K562 (cell line): ENCODE measurements around the gene NRG2. TPM values are rescaled to one million over a fixed set of nuclear protein-coding genes. Genes with fewer than 3 reads are reported as not detected.

Experiments used
- ATAC-seq: fragments of 200-7000 bp; cut with Tn5 transposase; 3 replicates; pipeline ENCODE4 v1.9.1; 2020; ENCODE audit warnings: moderate library complexity
- BruUV-seq: library from RNA; stranded (reverse); fragments of 400-500 nt; replicated peaks from 2 replicates; lab custom pipeline; 2021; lab: Mats Ljungman, UMichigan
- CTCF ChIA-PET: fragments of 300-600 bp; formaldehyde crosslinking; extraction: SDS; loops from one replicate; lab custom pipeline; 2021; ENCODE audit warnings: low intra/inter-chr PET ratio; lab: Yijun Ruan, JAX
- POLR2A ChIA-PET: fragments of 300-600, 350-650 bp; sonication (Branson Sonifier 250); formaldehyde crosslinking; extraction: SDS; loops from one replicate; lab custom pipeline; 2021; ENCODE audit warnings: antibody characterized with exemption, inconsistent platforms; lab: Yijun Ruan, JAX
- DNase-seq, 4 experiments: peaks; one replicate each; pipeline versions ENCODE4 v3.0.0 to v3.0.0-alpha.2; 2011 to 2018; ENCODE audit warnings: low spot score in 3 of 4, mixed read lengths in 3 of 4; ENCODE audit errors: extremely low read depth in 1 of 4
- FAIRE-seq: peaks from 2 replicates; lab custom pipeline; 2011; peaks lifted over from hg19 to GRCh38; lab: Jason Lieb, UNC
- H2AFZ ChIP-seq: 2 replicates; pipeline ENCODE4 v1.6.0; 2011; ENCODE audit warnings: low read depth, low read length, control low read depth, inconsistent platforms
- H3K27ac ChIP-seq: fragments of 200-600 bp; 3 replicates; pipeline ENCODE4 v1.8.0; 2011; ENCODE audit warnings: low read depth, mild to moderate bottlenecking, control low read depth, inconsistent platforms, low read length, moderate library complexity, mixed read lengths; ENCODE audit errors: extremely low read depth
- H3K27me3 ChIP-seq, 2 experiments: fragments of 300-600 bp in 1 of 2; 2 replicates in 1 of 2; 3 replicates in 1 of 2; pipeline versions ENCODE4 v1.6.0 to v1.8.0; 2011; ENCODE audit warnings: inconsistent platforms in 2 of 2, low read length in 2 of 2, mild to moderate bottlenecking in 1 of 2, mixed read lengths in 1 of 2, moderate library complexity in 1 of 2; ENCODE audit not compliant: control insufficient read depth in 2 of 2, insufficient read depth in 2 of 2
- H3K36me3 ChIP-seq: fragments of 300-600 bp; 3 replicates; pipeline ENCODE4 v1.8.0; 2011; ENCODE audit warnings: mild to moderate bottlenecking, low read length, inconsistent platforms; ENCODE audit not compliant: control insufficient read depth, insufficient read depth
- H3K4me1 ChIP-seq, 2 experiments: fragments of 200-600 bp in 1 of 2; replicated peaks in 1 of 2; 2 replicates in 1 of 2; 3 replicates in 1 of 2; pipeline versions ENCODE4 v1.5.1 to v1.8.0; 2011; ENCODE audit warnings: inconsistent platforms in 2 of 2, low read length in 2 of 2, mild to moderate bottlenecking in 1 of 2, mixed read lengths in 1 of 2, moderate library complexity in 1 of 2; ENCODE audit not compliant: control insufficient read depth in 2 of 2, insufficient read depth in 2 of 2
- H3K4me2 ChIP-seq: 2 replicates; pipeline ENCODE4 v1.6.1; 2011; ENCODE audit warnings: low read length, control low read depth, inconsistent platforms, mixed read lengths; ENCODE audit not compliant: insufficient read depth
- H3K4me3 ChIP-seq: fragments of 200-600 bp; sonication (generic), shearing (Covaris generic); 2 replicates; pipeline ENCODE4 v1.5.1; 2016; ENCODE audit warnings: control low read depth, inconsistent platforms
- H3K79me2 ChIP-seq: fragments of 200-600 bp; 3 replicates; pipeline ENCODE4 v1.8.0; 2011; ENCODE audit warnings: low read length, inconsistent platforms; ENCODE audit not compliant: control insufficient read depth, insufficient read depth
- H3K9ac ChIP-seq, 2 experiments: 2 replicates each; pipeline versions ENCODE4 v1.6.0 to v1.6.1; 2011; ENCODE audit warnings: low read depth in 2 of 2, low read length in 2 of 2, control low read depth in 1 of 2, inconsistent platforms in 1 of 2, mild to moderate bottlenecking in 1 of 2, mixed read lengths in 1 of 2; ENCODE audit not compliant: insufficient read depth in 1 of 2
- H3K9me1 ChIP-seq: one replicate; pipeline ENCODE4 v1.6.0; 2011; ENCODE audit warnings: inconsistent platforms, mild to moderate bottlenecking, low read length, moderate library complexity; ENCODE audit not compliant: control insufficient read depth, insufficient read depth
- H3K9me3 ChIP-seq: replicated peaks from 2 replicates; pipeline ENCODE4 v1.5.1; 2011; ENCODE audit warnings: low read depth, low read length, inconsistent platforms; ENCODE audit not compliant: control insufficient read depth, insufficient read depth
- H4K20me1 ChIP-seq: replicated peaks from 2 replicates; pipeline ENCODE4 v1.6.1; 2011; ENCODE audit warnings: low read length, inconsistent platforms, mixed read lengths; ENCODE audit not compliant: control insufficient read depth, insufficient read depth
- ELK3 ChIP-seq: fragments of 450-650 bp; formaldehyde crosslinking; IDR thresholded peaks from 2 replicates; pipeline ENCODE4 v1.4.0; 2020; ENCODE audit warnings: mild to moderate bottlenecking
- ETV1 ChIP-seq: fragments of 450-650 bp; conservative IDR thresholded peaks from 2 replicates; pipeline ENCODE4 v1.6.1; 2016; ENCODE audit warnings: missing genetic modification characterization, control low read depth, low read depth, missing compliant biosample characterization
- HCFC1 ChIP-seq: IDR thresholded peaks from 2 replicates; pipeline ENCODE4 v1.6.1; 2012; ENCODE audit warnings: low read depth, low read length, improper control_type of control experiment
- KDM1A ChIP-seq, 2 experiments: fragments of 450-650 bp; IDR thresholded peaks; 2 replicates each; pipeline ENCODE4 v1.6.1; 2016; ENCODE audit warnings: mild to moderate bottlenecking in 2 of 2
- NFRKB ChIP-seq: fragments of 450-650 bp; IDR thresholded peaks from 2 replicates; pipeline ENCODE4 v1.6.1; 2016; ENCODE audit warnings: low read depth
- NKRF ChIP-seq: fragments of 450-650 bp; IDR thresholded peaks from 2 replicates; pipeline ENCODE4 v1.6.1; 2016; ENCODE audit warnings: borderline replicate concordance
- SRSF9 ChIP-seq: fragments of 200-400 bp; formaldehyde crosslinking; IDR thresholded peaks from 2 replicates; pipeline ENCODE4 v1.6.1; 2017; ENCODE audit warnings: low read depth, low read length, borderline replicate concordance
- TSC22D4 ChIP-seq: fragments of 450-650 bp; IDR thresholded peaks from 2 replicates; pipeline ENCODE4 v1.6.1; 2016; ENCODE audit warnings: missing genetic modification characterization, missing biosample characterization, control low read depth
- YBX1 ChIP-seq: fragments of 450-650 bp; IDR thresholded peaks from 2 replicates; pipeline ENCODE4 v1.7.1; 2016; ENCODE audit warnings: mild to moderate bottlenecking
- ZNF318 ChIP-seq, 2 experiments: fragments of 450-650 bp; IDR thresholded peaks; 2 replicates each; pipeline ENCODE4 v1.6.1; 2016; ENCODE audit warnings: mild to moderate bottlenecking in 2 of 2, borderline replicate concordance in 1 of 2, low read depth in 1 of 2, moderate library complexity in 1 of 2
- ZNF445 ChIP-seq: fragments of 250-450 bp; sonication (Bioruptor Pico); IDR thresholded peaks from 2 replicates; pipeline ENCODE4 v1.4.0; 2020; ENCODE audit warnings: low read depth, mild to moderate bottlenecking, moderate library complexity
- WGBS: fragments of 100-300 bp; shearing (Covaris generic); methylation state at CpG from one replicate; pipeline ENCODE4 v1.1.6; 2016; ENCODE audit warnings: low coverage, mixed read lengths; ENCODE audit not compliant: insufficient coverage; ENCODE audit errors: missing lambda C conversion rate; 5-methylcytosine and 5-hydroxymethylcytosine counted together
- in situ Hi-C: fragments of 300-500 bp; cut with MboI; formaldehyde crosslinking; loops from 4 replicates; pipeline ENCODE4 v1.15.0; 2018; ENCODE audit warnings: inconsistent platforms, mixed read lengths
- intact Hi-C: fragments of 100-400 bp; cut with micrococcal nuclease; formaldehyde crosslinking; loops from 2 replicates; pipeline ENCODE4 v1.14.2; 2022
- polyA plus RNA-seq, 8 experiments: library from polyadenylated mRNA; depleted of rRNA in 4 of 8; stranded (reverse) in 5 of 8; unstranded in 3 of 8; fragments of >200 nt; fragmentation: Nextera tagmentation in 2 of 8; fragmentation: Illumina TruSeq in 1 of 8; extraction: Ambion mirVana in 2 of 8; extraction: Trizol in 1 of 8; gene quantifications; 2 replicates each; pipeline versions ENCODE4 v1.2.1 to v1.2.3, GENCODE V29; 2011 to 2014; ENCODE audit warnings: inconsistent platforms in 1 of 8, missing spikeins in 1 of 8
- total RNA-seq, 7 experiments: library from RNA; depleted of rRNA in 6 of 7; stranded (reverse); fragments of >200 nt in 6 of 7; fragmentation: Illumina TruSeq in 2 of 7; extraction: Trizol in 2 of 7; gene quantifications; 2 replicates each; pipeline versions ENCODE4 v1.2.1 to v1.2.3, GENCODE V29; 2011 to 2021; ENCODE audit warnings: low replicate concordance in 1 of 7

The NRG2 gene
- total and polyA plus RNA-seq, 9 of the 15 experiments (the other 6 are each of a cell fraction or from before 2014, with no cell fraction given), result not detected

- TF ChIP-seq TSC22D4 (tag) (no peak), ETV1 (tag) (no peak), SRSF9 (no peak), NKRF (no peak), ELK3 (CRISPR knock-in tag) (no peak), ZNF318 (IDR thresholded peaks at IDR 0.05; ENCODE audit: borderline replicate concordance in 1 of 2, low read depth in 1 of 2) (no peak), ZNF445 (no peak), NFRKB (no peak), YBX1 (no peak), HCFC1 (no peak), KDM1A (IDR thresholded peaks at IDR 0.05) (no peak)
- H3K27me3 ChIP-seq, result peaks cover 5 to 8% of the 10 kb centered on the region in 2 experiments; a peak in 4 of 5 replicates
- H4K20me1 ChIP-seq, result no peaks in the 10 kb centered on the region
- 6% methylated on average over 4 of the region's 4 CpGs for WGBS
- DNase-seq (no peak), FAIRE-seq (no peak), ATAC-seq (no peak)
- no peak overlapping the region for H3K9ac ChIP-seq
- no TSS peak for BruUV-seq
- H2AFZ ChIP-seq, result no peak overlapping the region
- no peaks in the 10 kb centered on the region for H3K36me3 ChIP-seq
- H3K4me1 ChIP-seq, result no peaks in the 10 kb centered on the region
- no peak overlapping the region for H3K27ac ChIP-seq
- no peaks in the 10 kb centered on the region for H3K79me2 ChIP-seq
- H3K9me3 ChIP-seq, result 0 out of 2 replicates have a peak, but pooled peaks cover 2% of the 10 kb centered on the region
- intact Hi-C loops (no loop called here), in situ Hi-C loops (loop anchor here (5.0 kb wide), 1 partner anchor 73 kb away; no protein-coding TSS in a partner anchor)
- ChIA-PET POLR2A (interaction anchor here (1.0 to 1.2 kb wide), 2 partner anchors 24 to 28 kb away, joined by 3 to 5 read pairs; no protein-coding TSS in a partner anchor), CTCF (no interaction called here)
- H3K4me2 ChIP-seq, result no peak overlapping the region
- H3K9me1 ChIP-seq, result no peaks in the 10 kb centered on the region
- H3K4me3 ChIP-seq, result no peak overlapping the region
These were observed 41.4 kb upstream of the NRG2 start for GRCh38 chr5:140084541-140084940.
